ENCODE results near the gene SLC10A7. TPM values are rescaled to one million over a fixed set of nuclear protein-coding genes. Genes with fewer than 3 reads are reported as not detected.

Gene SLC10A7
- total and polyA plus RNA-seq, 9 of the 15 experiments (the other 6 are each of a cell fraction or from before 2014, with no cell fraction given), result 6.4 to 22.8 (median 16.1) TPM

- TF ChIP-seq, protein P1, sequence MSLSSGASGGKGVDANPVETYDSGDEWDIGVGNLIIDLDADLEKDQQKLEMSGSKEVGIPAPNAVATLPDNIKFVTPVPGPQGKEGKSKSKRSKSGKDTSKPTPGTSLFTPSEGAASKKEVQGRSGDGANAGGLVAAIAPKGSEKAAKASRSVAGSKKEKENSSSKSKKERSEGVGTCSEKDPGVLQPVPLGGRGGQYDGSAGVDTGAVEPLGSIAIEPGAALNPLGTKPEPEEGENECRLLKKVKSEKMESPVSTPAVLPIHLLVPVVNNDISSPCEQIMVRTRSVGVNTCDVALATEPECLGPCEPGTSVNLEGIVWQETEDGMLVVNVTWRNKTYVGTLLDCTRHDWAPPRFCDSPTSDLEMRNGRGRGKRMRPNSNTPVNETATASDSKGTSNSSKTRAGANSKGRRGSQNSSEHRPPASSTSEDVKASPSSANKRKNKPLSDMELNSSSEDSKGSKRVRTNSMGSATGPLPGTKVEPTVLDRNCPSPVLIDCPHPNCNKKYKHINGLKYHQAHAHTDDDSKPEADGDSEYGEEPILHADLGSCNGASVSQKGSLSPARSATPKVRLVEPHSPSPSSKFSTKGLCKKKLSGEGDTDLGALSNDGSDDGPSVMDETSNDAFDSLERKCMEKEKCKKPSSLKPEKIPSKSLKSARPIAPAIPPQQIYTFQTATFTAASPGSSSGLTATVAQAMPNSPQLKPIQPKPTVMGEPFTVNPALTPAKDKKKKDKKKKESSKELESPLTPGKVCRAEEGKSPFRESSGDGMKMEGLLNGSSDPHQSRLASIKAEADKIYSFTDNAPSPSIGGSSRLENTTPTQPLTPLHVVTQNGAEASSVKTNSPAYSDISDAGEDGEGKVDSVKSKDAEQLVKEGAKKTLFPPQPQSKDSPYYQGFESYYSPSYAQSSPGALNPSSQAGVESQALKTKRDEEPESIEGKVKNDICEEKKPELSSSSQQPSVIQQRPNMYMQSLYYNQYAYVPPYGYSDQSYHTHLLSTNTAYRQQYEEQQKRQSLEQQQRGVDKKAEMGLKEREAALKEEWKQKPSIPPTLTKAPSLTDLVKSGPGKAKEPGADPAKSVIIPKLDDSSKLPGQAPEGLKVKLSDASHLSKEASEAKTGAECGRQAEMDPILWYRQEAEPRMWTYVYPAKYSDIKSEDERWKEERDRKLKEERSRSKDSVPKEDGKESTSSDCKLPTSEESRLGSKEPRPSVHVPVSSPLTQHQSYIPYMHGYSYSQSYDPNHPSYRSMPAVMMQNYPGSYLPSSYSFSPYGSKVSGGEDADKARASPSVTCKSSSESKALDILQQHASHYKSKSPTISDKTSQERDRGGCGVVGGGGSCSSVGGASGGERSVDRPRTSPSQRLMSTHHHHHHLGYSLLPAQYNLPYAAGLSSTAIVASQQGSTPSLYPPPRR (CRISPR knock-in tag; IDR thresholded peaks at IDR 0.05; ENCODE audit: borderline replicate concordance), result no peak
- no peak for TF ChIP-seq TAF15 (IDR thresholded peaks at IDR 0.05; ENCODE audit: low read depth, low read length)
- no peak for TF ChIP-seq CLOCK (CRISPR knock-in tag; IDR thresholded peaks at IDR 0.05; ENCODE audit: borderline replicate concordance)
- TF ChIP-seq, protein P2, sequence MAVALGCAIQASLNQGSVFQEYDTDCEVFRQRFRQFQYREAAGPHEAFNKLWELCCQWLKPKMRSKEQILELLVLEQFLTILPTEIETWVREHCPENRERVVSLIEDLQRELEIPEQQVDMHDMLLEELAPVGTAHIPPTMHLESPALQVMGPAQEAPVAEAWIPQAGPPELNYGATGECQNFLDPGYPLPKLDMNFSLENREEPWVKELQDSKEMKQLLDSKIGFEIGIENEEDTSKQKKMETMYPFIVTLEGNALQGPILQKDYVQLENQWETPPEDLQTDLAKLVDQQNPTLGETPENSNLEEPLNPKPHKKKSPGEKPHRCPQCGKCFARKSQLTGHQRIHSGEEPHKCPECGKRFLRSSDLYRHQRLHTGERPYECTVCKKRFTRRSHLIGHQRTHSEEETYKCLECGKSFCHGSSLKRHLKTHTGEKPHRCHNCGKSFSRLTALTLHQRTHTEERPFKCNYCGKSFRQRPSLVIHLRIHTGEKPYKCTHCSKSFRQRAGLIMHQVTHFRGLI (CRISPR knock-in tag; IDR thresholded peaks at IDR 0.05), result no peak
- TF ChIP-seq, protein P3, sequence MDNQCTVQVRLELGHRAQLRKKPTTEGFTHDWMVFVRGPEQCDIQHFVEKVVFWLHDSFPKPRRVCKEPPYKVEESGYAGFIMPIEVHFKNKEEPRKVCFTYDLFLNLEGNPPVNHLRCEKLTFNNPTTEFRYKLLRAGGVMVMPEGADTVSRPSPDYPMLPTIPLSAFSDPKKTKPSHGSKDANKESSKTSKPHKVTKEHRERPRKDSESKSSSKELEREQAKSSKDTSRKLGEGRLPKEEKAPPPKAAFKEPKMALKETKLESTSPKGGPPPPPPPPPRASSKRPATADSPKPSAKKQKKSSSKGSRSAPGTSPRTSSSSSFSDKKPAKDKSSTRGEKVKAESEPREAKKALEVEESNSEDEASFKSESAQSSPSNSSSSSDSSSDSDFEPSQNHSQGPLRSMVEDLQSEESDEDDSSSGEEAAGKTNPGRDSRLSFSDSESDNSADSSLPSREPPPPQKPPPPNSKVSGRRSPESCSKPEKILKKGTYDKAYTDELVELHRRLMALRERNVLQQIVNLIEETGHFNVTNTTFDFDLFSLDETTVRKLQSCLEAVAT (IDR thresholded peaks at IDR 0.05), result no peak
- TF ChIP-seq ZNF583 (CRISPR knock-in tag; IDR thresholded peaks at IDR 0.05), result no peak
- TF ChIP-seq ARID3B (CRISPR knock-in tag; IDR thresholded peaks at IDR 0.05; ENCODE audit: borderline replicate concordance), result no peak
- TF ChIP-seq RNF2 (IDR thresholded peaks at IDR 0.05), result no peak
Observed at GRCh38 chr4:146256328-146256727, 265.4 kb downstream of the SLC10A7 start (continued).

Measured in K562 (cell line).